ENCODE results near the gene NCOR1.

DNA sequence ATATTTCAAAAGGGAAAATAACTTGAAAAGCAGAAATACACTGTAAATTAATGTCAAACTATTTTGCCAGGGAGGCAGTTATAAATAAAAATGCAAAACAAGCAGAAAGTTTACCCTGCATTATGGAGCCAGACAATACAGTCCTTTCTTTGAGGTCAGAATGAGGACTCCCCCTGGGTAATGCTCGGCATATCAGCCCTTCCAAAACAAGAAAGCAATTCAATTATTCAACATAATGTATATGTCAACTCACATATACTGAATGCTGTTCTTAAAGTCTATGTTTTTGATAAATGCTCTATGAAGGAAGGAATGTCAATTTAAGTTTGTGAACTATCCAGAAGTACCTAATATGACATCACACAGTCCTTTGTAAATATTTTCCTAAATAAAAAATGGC lies 143.3 kb downstream of the NCOR1 start:
- TF ChIP-seq CSDC2 (CRISPR knock-in tag; IDR thresholded peaks at IDR 0.05) (no peak), RARB (CRISPR knock-in tag; IDR thresholded peaks at IDR 0.05) (no peak), ZFP3 (CRISPR knock-in tag; IDR thresholded peaks at IDR 0.05) (no peak), ISL1 (CRISPR knock-in tag; IDR thresholded peaks at IDR 0.05) (no peak), GLIS3 (CRISPR knock-in tag; IDR thresholded peaks at IDR 0.05) (no peak), BACH2 (CRISPR knock-in tag; IDR thresholded peaks at IDR 0.05; ENCODE audit: borderline replicate concordance) (no peak), ZFP30 (CRISPR knock-in tag; IDR thresholded peaks at IDR 0.05) (no peak)
- TF ChIP-seq, protein P1, sequence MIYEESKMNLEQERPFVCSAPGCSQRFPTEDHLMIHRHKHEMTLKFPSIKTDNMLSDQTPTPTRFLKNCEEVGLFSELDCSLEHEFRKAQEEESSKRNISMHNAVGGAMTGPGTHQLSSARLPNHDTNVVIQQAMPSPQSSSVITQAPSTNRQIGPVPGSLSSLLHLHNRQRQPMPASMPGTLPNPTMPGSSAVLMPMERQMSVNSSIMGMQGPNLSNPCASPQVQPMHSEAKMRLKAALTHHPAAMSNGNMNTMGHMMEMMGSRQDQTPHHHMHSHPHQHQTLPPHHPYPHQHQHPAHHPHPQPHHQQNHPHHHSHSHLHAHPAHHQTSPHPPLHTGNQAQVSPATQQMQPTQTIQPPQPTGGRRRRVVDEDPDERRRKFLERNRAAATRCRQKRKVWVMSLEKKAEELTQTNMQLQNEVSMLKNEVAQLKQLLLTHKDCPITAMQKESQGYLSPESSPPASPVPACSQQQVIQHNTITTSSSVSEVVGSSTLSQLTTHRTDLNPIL (CRISPR knock-in tag; IDR thresholded peaks at IDR 0.05; ENCODE audit: low read depth) = no peak
- TF ChIP-seq, protein P2, sequence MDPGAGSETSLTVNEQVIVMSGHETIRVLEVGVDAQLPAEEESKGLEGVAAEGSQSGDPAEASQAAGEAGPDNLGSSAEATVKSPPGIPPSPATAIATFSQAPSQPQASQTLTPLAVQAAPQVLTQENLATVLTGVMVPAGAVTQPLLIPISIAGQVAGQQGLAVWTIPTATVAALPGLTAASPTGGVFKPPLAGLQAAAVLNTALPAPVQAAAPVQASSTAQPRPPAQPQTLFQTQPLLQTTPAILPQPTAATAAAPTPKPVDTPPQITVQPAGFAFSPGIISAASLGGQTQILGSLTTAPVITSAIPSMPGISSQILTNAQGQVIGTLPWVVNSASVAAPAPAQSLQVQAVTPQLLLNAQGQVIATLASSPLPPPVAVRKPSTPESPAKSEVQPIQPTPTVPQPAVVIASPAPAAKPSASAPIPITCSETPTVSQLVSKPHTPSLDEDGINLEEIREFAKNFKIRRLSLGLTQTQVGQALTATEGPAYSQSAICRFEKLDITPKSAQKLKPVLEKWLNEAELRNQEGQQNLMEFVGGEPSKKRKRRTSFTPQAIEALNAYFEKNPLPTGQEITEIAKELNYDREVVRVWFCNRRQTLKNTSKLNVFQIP (CRISPR knock-in tag; IDR thresholded peaks at IDR 0.05; ENCODE audit: borderline replicate concordance, low read depth) = no peak
- TF ChIP-seq, protein P3, sequence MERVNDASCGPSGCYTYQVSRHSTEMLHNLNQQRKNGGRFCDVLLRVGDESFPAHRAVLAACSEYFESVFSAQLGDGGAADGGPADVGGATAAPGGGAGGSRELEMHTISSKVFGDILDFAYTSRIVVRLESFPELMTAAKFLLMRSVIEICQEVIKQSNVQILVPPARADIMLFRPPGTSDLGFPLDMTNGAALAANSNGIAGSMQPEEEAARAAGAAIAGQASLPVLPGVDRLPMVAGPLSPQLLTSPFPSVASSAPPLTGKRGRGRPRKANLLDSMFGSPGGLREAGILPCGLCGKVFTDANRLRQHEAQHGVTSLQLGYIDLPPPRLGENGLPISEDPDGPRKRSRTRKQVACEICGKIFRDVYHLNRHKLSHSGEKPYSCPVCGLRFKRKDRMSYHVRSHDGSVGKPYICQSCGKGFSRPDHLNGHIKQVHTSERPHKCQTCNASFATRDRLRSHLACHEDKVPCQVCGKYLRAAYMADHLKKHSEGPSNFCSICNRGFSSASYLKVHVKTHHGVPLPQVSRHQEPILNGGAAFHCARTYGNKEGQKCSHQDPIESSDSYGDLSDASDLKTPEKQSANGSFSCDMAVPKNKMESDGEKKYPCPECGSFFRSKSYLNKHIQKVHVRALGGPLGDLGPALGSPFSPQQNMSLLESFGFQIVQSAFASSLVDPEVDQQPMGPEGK (CRISPR knock-in tag; IDR thresholded peaks at IDR 0.05; ENCODE audit: borderline replicate concordance) = no peak
- TF ChIP-seq, protein P4, sequence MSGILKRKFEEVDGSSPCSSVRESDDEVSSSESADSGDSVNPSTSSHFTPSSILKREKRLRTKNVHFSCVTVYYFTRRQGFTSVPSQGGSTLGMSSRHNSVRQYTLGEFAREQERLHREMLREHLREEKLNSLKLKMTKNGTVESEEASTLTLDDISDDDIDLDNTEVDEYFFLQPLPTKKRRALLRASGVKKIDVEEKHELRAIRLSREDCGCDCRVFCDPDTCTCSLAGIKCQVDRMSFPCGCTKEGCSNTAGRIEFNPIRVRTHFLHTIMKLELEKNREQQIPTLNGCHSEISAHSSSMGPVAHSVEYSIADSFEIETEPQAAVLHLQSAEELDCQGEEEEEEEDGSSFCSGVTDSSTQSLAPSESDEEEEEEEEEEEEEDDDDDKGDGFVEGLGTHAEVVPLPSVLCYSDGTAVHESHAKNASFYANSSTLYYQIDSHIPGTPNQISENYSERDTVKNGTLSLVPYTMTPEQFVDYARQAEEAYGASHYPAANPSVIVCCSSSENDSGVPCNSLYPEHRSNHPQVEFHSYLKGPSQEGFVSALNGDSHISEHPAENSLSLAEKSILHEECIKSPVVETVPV (CRISPR knock-in tag; IDR thresholded peaks at IDR 0.05) = no peak

All from SK-N-SH treated with all-trans-retinoic acid at 6 μM for 48 hours (cell line).